Fibroblast of lung (primary cell): Measurements from ENCODE around the gene ZBTB7C. TPM values are rescaled to one million over a fixed set of nuclear protein-coding genes. Genes with fewer than 3 reads are reported as not detected.
A peak's percentile ranks its signal among the peaks of the same experiment; 100 is the strongest.

Source experiments
- DNase-seq, 2 donors: peaks; one replicate each; pipeline versions ENCODE4 v3.0.0 to v3.0.0-alpha.2; 2010; ENCODE audit warnings: low read depth in 2 of 2
- H2AFZ ChIP-seq: 2 replicates; pipeline ENCODE4 v1.5.1; 2012; ENCODE audit warnings: low read length, control low read depth, inconsistent platforms
- H3K27ac ChIP-seq: 2 replicates; pipeline ENCODE4 v1.5.1; 2011; ENCODE audit warnings: low read length, control low read depth; ENCODE audit not compliant: insufficient read depth
- H3K27me3 ChIP-seq: 2 replicates; pipeline ENCODE4 v1.5.1; 2011; ENCODE audit warnings: mild to moderate bottlenecking, low read length; ENCODE audit not compliant: control insufficient read depth, insufficient read depth
- H3K36me3 ChIP-seq: 2 replicates; pipeline ENCODE4 v1.5.1; 2011; ENCODE audit warnings: low read length; ENCODE audit not compliant: control insufficient read depth, insufficient read depth
- H3K4me1 ChIP-seq: 2 replicates; pipeline ENCODE4 v1.5.1; 2011; ENCODE audit warnings: low read length; ENCODE audit not compliant: control insufficient read depth, insufficient read depth; ENCODE audit errors: extremely low read depth
- H3K4me2 ChIP-seq: 2 replicates; pipeline ENCODE4 v1.5.1; 2011; ENCODE audit warnings: low read length, control low read depth; ENCODE audit not compliant: insufficient read depth; ENCODE audit errors: extremely low read depth
- H3K4me3 ChIP-seq, 4 experiments: fragments of 200-600 bp in 1 of 4; sonication (generic) in 1 of 4; replicated peaks in 1 of 4; 2 replicates each; pipeline ENCODE4 v1.5.1; 2011 to 2016; ENCODE audit warnings: low read length in 4 of 4, low read depth in 3 of 4, mild to moderate bottlenecking in 3 of 4, control low read depth in 2 of 4, inconsistent platforms in 1 of 4, mixed read lengths in 1 of 4; ENCODE audit not compliant: insufficient read depth in 1 of 4; ENCODE audit errors: control extremely low read depth in 1 of 4
- H3K79me2 ChIP-seq: 2 replicates; pipeline ENCODE4 v1.5.1; 2012; ENCODE audit warnings: mild to moderate bottlenecking, low read length, inconsistent platforms; ENCODE audit not compliant: control insufficient read depth, insufficient read depth
- H3K9ac ChIP-seq: 2 replicates; pipeline ENCODE4 v1.5.1; 2011; ENCODE audit warnings: mild to moderate bottlenecking, low read length, control low read depth; ENCODE audit not compliant: insufficient read depth
- H3K9me3 ChIP-seq: 2 replicates; pipeline ENCODE4 v1.5.1; 2012; ENCODE audit warnings: low read depth, low read length; ENCODE audit not compliant: control insufficient read depth, insufficient read depth
- H4K20me1 ChIP-seq: 2 replicates; pipeline ENCODE4 v1.5.1; 2011; ENCODE audit warnings: low read length; ENCODE audit not compliant: control insufficient read depth, insufficient read depth; ENCODE audit errors: extremely low read depth
- CTCF ChIP-seq, 2 donors: IDR thresholded peaks in 1 of 2; conservative IDR thresholded peaks in 1 of 2; 1 replicate in 1 of 2; 2 replicates in 1 of 2; pipeline ENCODE4 v1.5.1; 2011 to 2012; ENCODE audit warnings: low read length in 2 of 2, control low read depth in 1 of 2, inconsistent platforms in 1 of 2, low read depth in 1 of 2, mild to moderate bottlenecking in 1 of 2
- EZH2 ChIP-seq: IDR thresholded peaks from 2 replicates; pipeline ENCODE4 v1.5.1; 2012; ENCODE audit warnings: low read length, control low read depth, mild to moderate bottlenecking; ENCODE audit errors: missing control alignments
- polyA plus RNA-seq, 2 donors: library from polyadenylated mRNA; depleted of rRNA in 1 of 2; stranded (reverse) in 1 of 2; unstranded in 1 of 2; fragments of >200 nt; gene quantifications; 2 replicates each; pipeline ENCODE4 v1.2.1, GENCODE V29; 2011 to 2012; ENCODE audit warnings: missing spikeins in 1 of 2
- total RNA-seq: library from RNA; depleted of rRNA; stranded (reverse); fragments of >200 nt; gene quantifications from 2 replicates; pipeline ENCODE4 v1.2.1, GENCODE V29; 2014

The ZBTB7C gene
- total and polyA plus RNA-seq, 2 donors (not counting 1 experiment from before 2014, with no cell fraction given), result 0.19 to 0.33 TPM

GRCh38 chr18:48002933-48003365, 406.2 kb downstream of the ZBTB7C start:
- Histone ChIP-seq H3K4me3 (no peak overlapping the region), H3K27ac (no peak overlapping the region), H3K4me2 (no peak overlapping the region), H3K79me2 (no peaks in the 10 kb centered on the region), H2AFZ (no peak overlapping the region), H3K36me3 (no peaks in the 10 kb centered on the region), H4K20me1 (no peaks in the 10 kb centered on the region), H3K9ac (no peak overlapping the region), H3K27me3 (no peaks in the 10 kb centered on the region), H3K9me3 (no peaks in the 10 kb centered on the region), H3K4me1 (no peaks in the 10 kb centered on the region)
- TF ChIP-seq EZH2 (no peak), CTCF (conservative IDR thresholded peaks at IDR 0.05 in 1 of 2, IDR thresholded peaks at IDR 0.05 in 1 of 2; ENCODE audit: low read depth in 1 of 2, low read length in 2 of 2) (no peak)
- DNase-seq, result peak; percentile 33 to 78

GRCh38 chr18:48000701-48001100, 408.5 kb downstream of the ZBTB7C start:
- no peak for TF ChIP-seq CTCF (conservative IDR thresholded peaks at IDR 0.05 in 1 of 2, IDR thresholded peaks at IDR 0.05 in 1 of 2; ENCODE audit: low read depth in 1 of 2, low read length in 2 of 2)
- no peak for TF ChIP-seq EZH2
- H3K27me3 ChIP-seq, result no peaks in the 10 kb centered on the region
- DNase-seq, result no peak
- no peaks in the 10 kb centered on the region for H3K4me1 ChIP-seq
- H3K36me3 ChIP-seq, result no peaks in the 10 kb centered on the region
- no peak overlapping the region for H3K27ac ChIP-seq
- no peaks in the 10 kb centered on the region for H4K20me1 ChIP-seq
- no peaks in the 10 kb centered on the region for H3K9me3 ChIP-seq
- no peak overlapping the region for H3K4me3 ChIP-seq
- no peaks in the 10 kb centered on the region for H3K79me2 ChIP-seq
- H3K9ac ChIP-seq, result no peak overlapping the region
- no peak overlapping the region for H2AFZ ChIP-seq
- no peak overlapping the region for H3K4me2 ChIP-seq

GRCh38 chr18:47999801-48000248, 409.4 kb downstream of the ZBTB7C start:
- no peak overlapping the region for H3K4me2 ChIP-seq
- no peaks in the 10 kb centered on the region for H3K36me3 ChIP-seq
- H3K27ac ChIP-seq, result no peak overlapping the region
- H3K9me3 ChIP-seq, result no peaks in the 10 kb centered on the region
- H2AFZ ChIP-seq, result no peak overlapping the region
- H4K20me1 ChIP-seq, result no peaks in the 10 kb centered on the region
- no peak overlapping the region for H3K4me3 ChIP-seq
- no peak for TF ChIP-seq EZH2
- no peak for TF ChIP-seq CTCF (conservative IDR thresholded peaks at IDR 0.05 in 1 of 2, IDR thresholded peaks at IDR 0.05 in 1 of 2; ENCODE audit: low read depth in 1 of 2, low read length in 2 of 2)
- no peak overlapping the region for H3K9ac ChIP-seq
- no peaks in the 10 kb centered on the region for H3K79me2 ChIP-seq
- H3K4me1 ChIP-seq, result no peaks in the 10 kb centered on the region
- no peak for DNase-seq
- H3K27me3 ChIP-seq, result no peaks in the 10 kb centered on the region
